ENCODE results near the gene MAL.
"Not testable (repeated sequence)": the region's sequence is repeated elsewhere in the genome, so short reads cannot be mapped to it uniquely, and the experiment has no call there.

MAL gene

DNA sequence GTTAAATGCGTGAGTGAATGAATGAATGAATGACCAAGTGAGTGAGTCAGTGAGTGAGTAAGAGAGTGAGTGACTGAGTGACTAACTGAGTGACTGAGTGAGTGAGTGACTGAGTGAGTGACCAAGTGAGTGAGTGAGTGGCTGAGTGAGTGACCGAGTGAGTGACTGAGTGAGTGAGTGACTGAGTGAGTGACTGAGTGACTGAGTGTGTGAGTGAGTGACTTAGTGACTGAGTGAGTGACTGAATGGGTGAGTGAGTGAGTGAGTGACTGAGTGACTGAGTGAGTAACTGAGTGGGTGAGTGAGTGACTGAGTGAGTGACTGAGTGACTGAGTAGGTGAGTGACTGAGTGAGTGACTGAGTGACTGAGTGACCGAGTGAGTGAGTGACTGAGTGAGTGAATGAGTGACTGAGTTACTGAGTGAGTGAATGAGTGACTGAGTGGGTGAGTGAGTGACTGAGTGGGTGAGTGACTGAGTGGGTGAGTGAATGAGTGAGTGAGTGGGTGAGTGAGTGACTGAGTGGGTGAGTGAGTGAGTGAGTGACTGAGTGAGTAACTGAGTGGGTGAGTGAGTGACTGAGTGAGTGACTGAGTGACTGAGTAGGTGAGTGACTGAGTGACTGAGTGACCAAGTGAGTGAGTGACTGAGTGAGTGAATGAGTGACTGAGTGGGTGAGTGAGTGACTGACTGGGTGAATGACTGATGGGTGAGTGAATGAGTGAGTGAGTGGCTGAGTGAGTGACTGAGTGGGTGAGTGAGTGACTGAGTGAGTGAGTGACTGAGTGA is 11.3 kb downstream of the MAL start:
- DNase-seq, result no peak

DNA sequence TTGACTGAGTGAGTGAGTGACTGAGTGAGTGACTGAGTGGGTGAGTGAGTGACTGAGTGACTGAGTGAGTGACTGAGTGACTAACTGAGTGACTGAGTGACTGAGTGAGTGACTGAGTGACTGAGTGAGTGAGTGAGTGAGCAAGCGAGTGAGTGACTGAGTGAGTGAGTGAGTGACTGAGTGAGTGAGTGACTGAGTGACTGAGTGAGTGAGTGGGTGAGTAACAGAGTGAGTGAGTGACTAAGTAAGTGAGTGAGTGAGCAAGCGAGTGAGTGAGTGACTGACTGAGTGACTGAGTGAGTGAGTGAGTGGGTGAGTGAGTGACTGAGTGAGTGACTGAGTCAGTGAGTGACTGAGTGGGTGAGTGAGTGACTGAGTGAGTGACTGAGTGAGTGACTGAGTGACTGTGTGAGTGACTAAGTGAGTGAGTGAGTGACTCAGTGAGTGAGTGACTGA is 11.9 kb downstream of the MAL start:
- DNase-seq, result no peak

DNA sequence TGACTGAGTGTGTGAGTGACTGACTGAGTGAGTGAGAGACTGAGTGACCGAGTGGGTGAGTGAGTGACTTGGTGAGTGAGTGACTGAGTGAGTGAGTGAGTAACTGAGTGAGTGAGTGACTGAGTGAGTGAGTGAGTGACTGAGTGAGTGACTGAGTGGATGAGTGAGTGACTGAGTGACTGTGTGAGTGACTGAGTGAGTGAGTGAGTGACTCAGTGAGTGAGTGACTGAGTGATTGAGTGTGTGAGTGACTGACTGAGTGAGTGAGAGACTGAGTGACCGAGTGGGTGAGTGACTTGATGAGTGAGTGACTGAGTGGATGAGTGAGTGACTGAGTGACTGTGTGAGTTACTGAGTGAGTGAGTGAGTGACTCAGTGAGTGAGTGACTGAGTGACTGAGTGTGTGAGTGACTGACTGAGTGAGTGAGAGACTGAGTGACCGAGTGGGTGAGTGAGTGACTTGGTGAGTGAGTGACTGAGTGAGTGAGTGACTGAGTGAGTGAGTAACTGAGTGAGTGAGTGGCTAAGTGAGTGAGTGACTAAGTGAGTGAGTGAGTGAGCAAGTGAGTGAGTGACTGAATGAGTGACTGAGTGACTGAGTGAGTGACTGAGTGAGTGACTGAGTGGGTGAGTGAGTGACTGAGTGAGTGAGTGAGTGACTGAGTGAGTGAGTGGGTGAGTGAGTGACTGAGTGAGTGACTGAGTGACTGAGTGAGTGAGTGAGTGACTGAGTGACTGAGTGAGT is 12.5 kb downstream of the MAL start:
- not testable (repeated sequence) for DNase-seq

- no peak for DNase-seq
Measured at GRCh38 chr2:95038635-95039298, 13.3 kb downstream of the MAL start.

DNA sequence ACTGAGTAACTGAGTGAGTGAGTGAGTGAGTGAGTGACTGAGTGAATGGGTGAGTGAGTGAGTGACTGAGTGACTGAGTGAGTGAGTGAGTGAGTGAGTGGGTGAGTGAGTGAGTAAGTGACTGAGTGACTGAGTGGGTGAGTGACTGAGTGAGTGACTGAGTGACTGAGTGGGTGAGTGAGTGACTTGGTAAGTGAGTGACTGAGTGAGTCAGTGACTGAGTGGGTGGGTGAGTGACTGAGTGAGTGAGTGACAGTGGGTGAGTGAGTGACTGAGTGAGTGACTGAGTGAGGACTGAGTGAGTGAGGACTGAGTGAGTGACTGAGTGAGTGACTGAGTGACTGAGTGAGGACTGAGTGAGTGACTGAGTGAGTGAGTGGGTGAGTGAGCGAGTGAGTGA is 13.9 kb downstream of the MAL start:
- no peak for DNase-seq

- DNase-seq, result no peak
Measured at GRCh38 chr2:95039978-95040377, 14.5 kb downstream of the MAL start.

- DNase-seq, result no peak
Measured at GRCh38 chr2:95040426-95040825, 14.9 kb downstream of the MAL start.

- DNase-seq, result no peak
Measured at GRCh38 chr2:95041060-95041823, 15.7 kb downstream of the MAL start.

GRCh38 chr2:95041824-95042442 is 16.4 kb downstream of the MAL start:
- DNase-seq, result no peak

DNA sequence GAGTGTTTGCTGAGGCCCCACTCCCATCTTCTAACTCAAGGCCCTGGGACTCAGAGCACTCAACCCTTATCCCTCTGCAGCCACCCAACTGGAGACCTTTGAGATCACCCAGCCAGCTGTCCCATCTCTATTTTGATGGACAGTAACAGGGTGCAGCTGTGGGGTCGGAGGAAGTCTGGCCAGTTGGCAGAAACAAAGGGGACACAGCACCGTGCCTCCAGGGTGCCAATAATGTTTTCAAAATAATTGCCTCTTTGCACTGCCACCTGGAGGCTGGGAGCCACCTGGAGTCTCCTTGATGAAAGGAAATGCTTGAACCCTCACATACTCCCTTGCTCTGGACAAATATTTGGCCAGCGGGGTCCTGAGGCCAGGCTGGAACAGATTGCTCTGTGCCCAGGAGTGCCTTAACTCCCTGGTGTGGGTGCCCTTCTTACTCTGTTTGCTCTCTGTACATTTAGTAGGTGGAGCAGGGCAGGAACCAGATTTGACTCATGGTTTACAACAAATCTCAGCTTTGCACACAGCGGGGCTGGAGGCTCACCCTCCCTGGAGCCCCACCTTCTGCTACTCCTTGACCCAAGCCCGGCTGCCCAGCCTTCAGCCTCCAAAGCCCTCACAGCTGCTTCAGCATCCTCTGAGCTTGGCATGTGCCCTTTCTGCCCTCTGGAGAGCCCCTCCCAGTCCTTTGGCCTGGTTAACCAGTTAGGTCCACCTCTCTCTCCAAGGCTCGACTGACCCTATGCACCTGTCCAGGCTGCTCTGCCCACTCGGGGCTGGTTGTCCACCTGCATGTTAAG is 17.2 kb downstream of the MAL start:
- DNase-seq, result no peak

DNA sequence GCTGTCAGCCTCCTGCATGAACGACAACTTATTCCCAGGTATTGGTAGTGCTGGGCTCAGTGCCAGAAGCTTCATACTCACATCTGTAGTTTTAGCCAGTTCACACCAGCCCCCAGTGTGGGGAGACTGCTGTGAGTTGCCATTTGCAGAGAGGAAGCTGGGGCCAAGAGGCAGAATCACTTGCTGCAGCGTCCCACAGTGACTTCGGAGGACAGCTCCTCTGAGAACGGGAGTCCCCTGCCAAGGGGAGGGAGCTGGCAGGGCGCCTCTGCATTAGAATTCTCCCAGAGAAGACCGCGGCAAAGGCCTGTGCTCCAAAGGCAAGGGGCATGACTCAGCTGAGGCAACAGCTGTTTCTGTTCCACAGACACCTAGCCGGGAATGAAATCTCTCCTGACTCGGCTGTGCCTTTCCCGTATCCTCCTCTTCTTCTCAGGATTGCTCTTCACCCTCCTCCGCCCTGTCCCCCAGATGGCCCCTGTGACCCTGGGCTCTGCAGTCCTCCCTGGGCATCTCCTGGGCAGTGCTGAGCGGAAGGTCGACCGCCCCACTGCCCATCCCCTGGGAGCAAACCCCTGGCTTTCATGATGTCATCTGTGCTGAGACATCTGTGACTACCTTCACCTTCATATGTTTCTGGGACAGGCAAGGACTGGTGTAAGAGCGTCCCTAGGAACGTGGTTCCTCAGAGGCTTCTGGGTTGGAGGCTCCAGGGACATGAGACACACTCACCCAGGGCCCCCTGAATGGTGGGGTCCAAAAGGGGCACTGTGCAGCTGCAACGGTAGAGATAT is 18.0 kb downstream of the MAL start:
- no peak for DNase-seq

- no peak for DNase-seq
Measured at GRCh38 chr2:95044601-95045000, 19.1 kb downstream of the MAL start.

GRCh38 chr2:95046371-95047112 is 21.0 kb downstream of the MAL start:
- no peak for DNase-seq

DNA sequence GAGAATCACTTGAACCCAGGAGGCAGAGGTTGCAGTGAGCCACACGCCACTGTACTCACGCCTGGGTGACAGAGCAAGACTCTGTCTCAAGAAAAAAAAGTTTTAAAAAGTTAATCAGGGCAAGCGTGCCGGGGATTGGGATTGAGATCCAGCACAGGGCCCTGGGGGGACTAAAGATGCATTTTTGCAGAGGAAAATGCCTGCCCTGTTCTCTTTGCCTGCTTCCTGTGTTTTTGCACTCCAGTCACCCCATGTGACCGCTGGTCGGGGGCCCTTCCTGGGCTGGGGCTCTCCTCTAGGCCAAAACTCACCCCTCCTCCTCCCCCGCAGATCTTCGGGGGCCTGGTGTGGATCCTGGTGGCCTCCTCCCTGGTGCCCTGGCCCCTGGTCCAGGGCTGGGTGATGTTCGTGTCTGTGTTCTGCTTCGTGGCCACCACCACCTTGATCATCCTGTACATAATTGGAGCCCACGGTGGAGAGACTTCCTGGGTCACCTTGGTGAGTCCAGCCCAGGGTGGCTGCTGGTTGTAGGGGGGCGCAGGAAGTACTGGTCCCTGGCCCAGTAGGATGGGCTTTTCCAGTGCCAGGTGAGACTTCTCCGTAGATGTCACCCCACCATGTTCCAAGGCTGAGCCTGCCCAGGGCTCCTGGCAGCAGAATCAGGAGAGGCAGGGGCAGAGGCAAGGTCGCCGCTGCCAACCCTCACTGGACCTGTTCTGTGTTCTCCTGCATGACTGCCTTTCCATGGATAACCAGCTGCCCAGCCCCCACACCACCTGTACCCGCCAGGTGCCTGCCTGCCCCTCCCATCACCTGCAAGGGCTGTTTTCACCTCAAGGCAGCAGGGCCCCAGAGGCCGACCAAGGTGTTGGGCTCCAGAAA is 22.4 kb downstream of the MAL start:
- DNase-seq, result no peak

DNA sequence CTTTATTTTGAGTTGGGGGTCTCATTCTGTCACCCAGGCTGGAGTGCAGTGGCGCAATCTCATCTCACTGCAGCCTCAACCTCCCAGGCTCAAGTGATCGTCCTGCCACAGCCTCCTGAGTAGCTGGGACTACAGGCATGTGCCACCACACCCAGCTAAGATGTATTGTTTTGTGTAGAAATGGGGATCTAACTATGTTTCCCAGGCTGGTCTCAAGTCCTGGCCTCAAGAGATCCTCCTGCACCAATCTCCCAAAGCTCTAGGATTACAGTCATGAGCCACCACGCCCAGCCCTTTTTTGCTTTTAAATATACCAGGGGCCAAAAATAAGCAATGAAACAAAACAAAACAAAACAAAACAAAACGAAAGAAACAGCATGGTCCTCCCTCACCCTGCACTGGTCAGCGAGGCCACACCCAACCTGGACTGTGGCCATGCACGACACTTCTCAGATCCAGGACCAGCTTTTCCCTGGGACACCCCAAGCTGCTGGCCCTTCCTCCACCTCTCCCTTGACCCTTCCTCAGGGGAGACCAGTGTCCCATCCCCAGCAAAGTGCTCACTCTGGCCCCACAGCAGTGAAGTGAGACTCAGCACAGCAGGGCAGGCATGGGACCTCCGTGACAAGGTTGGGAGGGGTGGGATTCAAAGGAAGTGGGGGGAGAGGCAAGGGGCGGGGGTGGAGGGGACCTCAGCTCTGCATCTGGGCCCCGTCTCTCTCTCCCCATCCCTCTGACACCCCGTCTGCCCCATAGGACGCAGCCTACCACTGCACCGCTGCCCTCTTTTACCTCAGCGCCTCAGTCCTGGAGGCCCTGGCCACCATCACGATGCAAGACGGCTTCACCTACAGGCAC is 23.5 kb downstream of the MAL start:
- DNase-seq, result no peak

GRCh38 chr2:95049683-95049955 is 24.1 kb downstream of the MAL start:
- no peak for DNase-seq

DNA sequence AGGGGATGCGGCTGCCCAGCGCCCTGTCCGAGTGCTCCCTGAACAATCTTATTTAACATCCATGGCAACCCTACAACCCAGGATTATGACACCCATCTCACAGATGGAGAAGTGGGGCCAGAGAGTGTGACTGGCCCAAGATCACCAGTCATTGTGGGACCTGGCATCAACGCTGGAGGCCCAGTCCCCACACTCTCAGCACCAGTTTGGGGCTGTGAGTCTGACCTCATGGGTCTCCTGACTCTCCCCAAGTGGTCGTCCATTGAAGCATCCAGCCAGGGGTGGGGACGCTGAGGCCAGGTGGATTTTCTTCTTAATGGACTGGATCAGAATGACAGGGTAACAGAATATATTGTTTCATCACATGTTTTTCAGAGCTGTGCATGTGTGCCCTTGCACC is 24.5 kb downstream of the MAL start:
- no peak for DNase-seq

Measured in CD4-positive, alpha-beta T cell treated with Interleukin-10 for 1 hour (primary cell).